ENCODE data around the gene CDC42BPA.
"Not testable (repeated sequence)": the region's sequence is repeated elsewhere in the genome, so short reads cannot be mapped to it uniquely, and the experiment has no call there.

Gene CDC42BPA

GRCh38 chr1:227003165-227003564 is 315.1 kb downstream of the CDC42BPA start:
- in situ Hi-C loops (cut with MboI; ENCODE audit: low sequenced_read_pairs), result no loop called here

GRCh38 chr1:227002531-227003049 is 315.7 kb downstream of the CDC42BPA start:
- in situ Hi-C loops (cut with MboI; ENCODE audit: low sequenced_read_pairs), result no loop called here

GRCh38 chr1:226999579-226999978 is 318.7 kb downstream of the CDC42BPA start:
- in situ Hi-C loops (cut with MboI; ENCODE audit: low sequenced_read_pairs), result not testable (repeated sequence)

GRCh38 chr1:226995365-226996332 is 322.6 kb downstream of the CDC42BPA start:
- in situ Hi-C loops (cut with MboI; ENCODE audit: low sequenced_read_pairs), result no loop called here

- in situ Hi-C loops (cut with MboI; ENCODE audit: low sequenced_read_pairs), result no loop called here
Measured at GRCh38 chr1:226994586-226995364, 323.5 kb downstream of the CDC42BPA start.

- in situ Hi-C loops (cut with MboI; ENCODE audit: low sequenced_read_pairs), result no loop called here
Measured at GRCh38 chr1:226993814-226994585, 324.3 kb downstream of the CDC42BPA start.

- in situ Hi-C loops (cut with MboI; ENCODE audit: low sequenced_read_pairs), result no loop called here
Measured at GRCh38 chr1:226991920-226992319, 326.4 kb downstream of the CDC42BPA start.

- in situ Hi-C loops (cut with MboI; ENCODE audit: low sequenced_read_pairs), result no loop called here
Measured at GRCh38 chr1:226990133-226990716, 328.1 kb downstream of the CDC42BPA start.

GRCh38 chr1:226989085-226989920 is 329.0 kb downstream of the CDC42BPA start:
- in situ Hi-C loops (cut with MboI; ENCODE audit: low sequenced_read_pairs), result no loop called here

- in situ Hi-C loops (cut with MboI; ENCODE audit: low sequenced_read_pairs), result no loop called here
Measured at GRCh38 chr1:226988334-226988666, 330.0 kb downstream of the CDC42BPA start.

- in situ Hi-C loops (cut with MboI; ENCODE audit: low sequenced_read_pairs), result no loop called here
Measured at GRCh38 chr1:226987623-226988333, 330.5 kb downstream of the CDC42BPA start.

GRCh38 chr1:226987179-226987536 is 331.1 kb downstream of the CDC42BPA start:
- in situ Hi-C loops (cut with MboI; ENCODE audit: low sequenced_read_pairs), result no loop called here

GRCh38 chr1:226986496-226987178 is 331.7 kb downstream of the CDC42BPA start:
- in situ Hi-C loops (cut with MboI; ENCODE audit: low sequenced_read_pairs), result no loop called here

GRCh38 chr1:226985839-226986463 is 332.3 kb downstream of the CDC42BPA start:
- in situ Hi-C loops (cut with MboI; ENCODE audit: low sequenced_read_pairs), result no loop called here

- in situ Hi-C loops (cut with MboI; ENCODE audit: low sequenced_read_pairs), result no loop called here
Measured at GRCh38 chr1:226985239-226985838, 333.0 kb downstream of the CDC42BPA start.

GRCh38 chr1:226984521-226985238 is 333.6 kb downstream of the CDC42BPA start:
- in situ Hi-C loops (cut with MboI; ENCODE audit: low sequenced_read_pairs), result no loop called here

- in situ Hi-C loops (cut with MboI; ENCODE audit: low sequenced_read_pairs), result no loop called here
Measured at GRCh38 chr1:226983992-226984364, 334.3 kb downstream of the CDC42BPA start.
